Calu3 (cell line): ENCODE data around the gene PLP1. TPM values are rescaled to one million over a fixed set of nuclear protein-coding genes. Genes with fewer than 3 reads are reported as not detected.
A peak's percentile ranks its signal among the peaks of the same experiment; 100 is the strongest.

Experiments used
- Bru-seq: library from RNA; stranded (reverse); fragments of 400-500 nt; gene quantifications from one replicate; lab custom pipeline; 2021; lab: Mats Ljungman, UMichigan
- BruChase-seq, 2 experiments: library from RNA; stranded (reverse); fragments of 400-500 nt; gene quantifications; one replicate each; lab custom pipeline; 2021; lab: Mats Ljungman, UMichigan
- BruUV-seq: library from RNA; stranded (reverse); fragments of 400-500 nt; replicated peaks from 2 replicates; lab custom pipeline; 2021; lab: Mats Ljungman, UMichigan
- CTCF ChIA-PET: fragments of 300-600 bp; sonication (Branson Sonifier 250); formaldehyde crosslinking; loops from one replicate; lab custom pipeline; 2022; ENCODE audit warnings: antibody characterized with exemption; lab: Charles Lee
- DNase-seq: peaks from one replicate; pipeline ENCODE4 v3.0.0; 2022
- H3K27ac Mint-ChIP-seq: one replicate; pipeline ENCODE4 v1.8.0; 2022; ENCODE audit warnings: mixed read lengths; ENCODE audit not compliant: unreplicated experiment
- H3K27me3 Mint-ChIP-seq: one replicate; pipeline ENCODE4 v1.8.0; 2022; ENCODE audit warnings: mixed read lengths; ENCODE audit not compliant: unreplicated experiment
- H3K36me3 Mint-ChIP-seq: one replicate; pipeline ENCODE4 v1.8.0; 2022; ENCODE audit warnings: mild to moderate bottlenecking, moderate library complexity, mixed read lengths; ENCODE audit not compliant: insufficient read depth, unreplicated experiment
- H3K4me1 Mint-ChIP-seq: one replicate; pipeline ENCODE4 v1.8.0; 2022; ENCODE audit warnings: mild to moderate bottlenecking, low read depth, mixed read lengths; ENCODE audit not compliant: unreplicated experiment
- H3K4me3 Mint-ChIP-seq: one replicate; pipeline ENCODE4 v1.8.0; 2022; ENCODE audit warnings: mild to moderate bottlenecking, low read depth, moderate library complexity, mixed read lengths; ENCODE audit not compliant: unreplicated experiment
- H3K9me3 Mint-ChIP-seq: one replicate; pipeline ENCODE4 v1.8.0; 2022; ENCODE audit warnings: low read depth, mixed read lengths; ENCODE audit not compliant: unreplicated experiment
- intact Hi-C: fragments of 100-400 bp; cut with micrococcal nuclease; formaldehyde crosslinking; loops from one replicate; pipeline ENCODE4 v1.10.0; 2022; ENCODE audit not compliant: unreplicated experiment
- long read RNA-seq: library from polyadenylated mRNA; stranded (forward); transcript quantifications from one replicate; pipeline ENCODE4 v2.0.0, GENCODE V29; 2022
- total RNA-seq: library from RNA; stranded (reverse); gene quantifications from 2 replicates; pipeline ENCODE4 v1.2.3, GENCODE V29; 2022
- TF ChIP-seq, protein P1 (sequence below): fragments of 200-600 bp; IDR thresholded peaks from one replicate; pipeline ENCODE4 v1.8.0; 2022; ENCODE audit warnings: antibody characterized with exemption; ENCODE audit not compliant: unreplicated experiment

PLP1 gene, protein sequence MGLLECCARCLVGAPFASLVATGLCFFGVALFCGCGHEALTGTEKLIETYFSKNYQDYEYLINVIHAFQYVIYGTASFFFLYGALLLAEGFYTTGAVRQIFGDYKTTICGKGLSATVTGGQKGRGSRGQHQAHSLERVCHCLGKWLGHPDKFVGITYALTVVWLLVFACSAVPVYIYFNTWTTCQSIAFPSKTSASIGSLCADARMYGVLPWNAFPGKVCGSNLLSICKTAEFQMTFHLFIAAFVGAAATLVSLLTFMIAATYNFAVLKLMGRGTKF
- total RNA-seq (not detected in 2 replicates), Bru-seq, nascent RNA (not detected), BruChase-seq, experiment 1, labeled RNA remaining after a 6-hour chase (percentile 5 among the genes with signal in this experiment), BruChase-seq, experiment 2, labeled RNA remaining after a 2-hour chase (not detected)
- long read RNA-seq = 0 reads

DNA sequence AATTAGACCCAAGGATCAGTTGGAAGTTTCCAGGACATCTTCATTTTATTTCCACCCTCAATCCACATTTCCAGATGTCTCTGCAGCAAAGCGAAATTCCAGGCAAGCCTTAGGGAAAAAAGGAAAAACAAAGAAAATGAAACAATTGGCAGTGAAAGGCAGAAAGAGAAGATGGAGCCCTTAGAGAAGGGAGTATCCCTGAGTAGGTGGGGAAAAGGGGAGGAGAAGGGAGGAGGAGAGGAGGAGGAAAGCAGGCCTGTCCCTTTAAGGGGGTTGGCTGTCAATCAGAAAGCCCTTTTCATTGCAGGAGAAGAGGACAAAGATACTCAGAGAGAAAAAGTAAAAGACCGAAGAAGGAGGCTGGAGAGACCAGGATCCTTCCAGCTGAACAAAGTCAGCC lies at the start of gene PLP1:
TSS of gene PLP1 (plus strand) at position 295 of the 400 bp plus-strand sequence. CDS start 156 bp downstream, outside the sequence.
- CTCF ChIA-PET = no interaction called here
- Mint-ChIP-seq H3K27ac (no peak within 1 kb of the TSS), H3K9me3 (no peaks in the 10 kb centered on the region), H3K4me3 (no peak within 1 kb of the TSS), H3K36me3 (no peaks in the 10 kb centered on the region), H3K4me1 (no peaks in the 10 kb centered on the region), H3K27me3 (peaks cover 88% of the 10 kb centered on the region)
- DNase-seq = no peak
- TF ChIP-seq, protein P1, sequence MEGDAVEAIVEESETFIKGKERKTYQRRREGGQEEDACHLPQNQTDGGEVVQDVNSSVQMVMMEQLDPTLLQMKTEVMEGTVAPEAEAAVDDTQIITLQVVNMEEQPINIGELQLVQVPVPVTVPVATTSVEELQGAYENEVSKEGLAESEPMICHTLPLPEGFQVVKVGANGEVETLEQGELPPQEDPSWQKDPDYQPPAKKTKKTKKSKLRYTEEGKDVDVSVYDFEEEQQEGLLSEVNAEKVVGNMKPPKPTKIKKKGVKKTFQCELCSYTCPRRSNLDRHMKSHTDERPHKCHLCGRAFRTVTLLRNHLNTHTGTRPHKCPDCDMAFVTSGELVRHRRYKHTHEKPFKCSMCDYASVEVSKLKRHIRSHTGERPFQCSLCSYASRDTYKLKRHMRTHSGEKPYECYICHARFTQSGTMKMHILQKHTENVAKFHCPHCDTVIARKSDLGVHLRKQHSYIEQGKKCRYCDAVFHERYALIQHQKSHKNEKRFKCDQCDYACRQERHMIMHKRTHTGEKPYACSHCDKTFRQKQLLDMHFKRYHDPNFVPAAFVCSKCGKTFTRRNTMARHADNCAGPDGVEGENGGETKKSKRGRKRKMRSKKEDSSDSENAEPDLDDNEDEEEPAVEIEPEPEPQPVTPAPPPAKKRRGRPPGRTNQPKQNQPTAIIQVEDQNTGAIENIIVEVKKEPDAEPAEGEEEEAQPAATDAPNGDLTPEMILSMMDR = no peak
- intact Hi-C loops = no loop called here
- no TSS peak for BruUV-seq

DNA sequence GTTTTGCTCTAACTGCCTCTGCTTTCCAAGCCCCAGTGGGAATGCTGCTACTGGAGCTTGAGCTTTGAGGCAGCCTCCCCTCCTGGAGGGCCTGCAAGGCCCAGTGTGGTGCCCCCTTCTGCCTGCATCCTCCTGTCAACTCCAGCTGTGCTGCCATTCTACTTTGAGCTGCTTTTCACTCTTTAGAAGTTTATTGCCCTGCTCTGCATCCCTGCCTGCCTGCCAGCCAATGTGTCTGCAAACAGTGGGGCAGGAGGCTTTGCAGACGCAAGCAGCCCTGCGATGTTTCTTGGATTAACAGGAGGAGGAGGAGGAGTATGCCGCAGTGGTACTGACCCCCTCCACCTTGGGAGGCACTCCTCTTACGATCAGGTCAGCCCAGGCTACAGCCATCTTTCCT lies 49.5 kb upstream of the PLP1 start:
- Mint-ChIP-seq H3K27me3 (peaks cover 99% of the 10 kb centered on the region), H3K27ac (no peak overlapping the region), H3K4me1 (no peaks in the 10 kb centered on the region), H3K36me3 (no peaks in the 10 kb centered on the region), H3K9me3 (no peaks in the 10 kb centered on the region), H3K4me3 (no peak overlapping the region)
- no peak for DNase-seq
- intact Hi-C loops = no loop called here
- CTCF ChIA-PET = interaction anchor here (0.6 kb wide), 1 partner anchor 93 kb away, joined by 3 read pairs; no protein-coding TSS in a partner anchor
- no TSS peak for BruUV-seq
- TF ChIP-seq, protein P1 = no peak

DNA sequence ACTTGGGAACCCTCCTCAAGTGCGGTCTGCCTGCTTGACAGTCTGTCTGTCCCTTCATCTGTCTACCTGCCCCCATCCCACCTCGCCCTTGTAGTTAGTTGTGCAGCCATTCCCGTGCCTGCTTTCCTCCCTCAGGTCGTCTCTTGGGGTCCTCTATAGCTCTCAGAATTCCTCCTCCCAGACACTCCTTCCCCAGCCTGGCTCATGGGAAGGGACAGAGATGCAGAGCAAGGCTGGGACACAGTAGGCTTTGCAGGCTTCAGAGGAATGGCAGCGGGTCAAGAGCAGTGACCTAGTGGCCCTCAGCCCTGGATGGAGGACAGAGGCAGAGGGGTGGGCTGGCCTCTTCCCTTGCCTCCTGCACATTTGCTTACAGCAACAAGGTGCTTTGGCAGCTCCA lies 47.6 kb upstream of the PLP1 start:
- intact Hi-C loops = no loop called here
- Mint-ChIP-seq H3K9me3 (no peaks in the 10 kb centered on the region), H3K27me3 (peaks cover 100% of the 10 kb centered on the region), H3K4me3 (no peak overlapping the region), H3K27ac (no peak overlapping the region), H3K36me3 (no peaks in the 10 kb centered on the region), H3K4me1 (no peaks in the 10 kb centered on the region)
- TF ChIP-seq, protein P1 = no peak
- DNase-seq = no peak
- no TSS peak for BruUV-seq
- CTCF ChIA-PET = interaction anchor here (1.4 kb wide), 1 partner anchor 19 kb away, joined by 4 read pairs; no protein-coding TSS in a partner anchor

DNA sequence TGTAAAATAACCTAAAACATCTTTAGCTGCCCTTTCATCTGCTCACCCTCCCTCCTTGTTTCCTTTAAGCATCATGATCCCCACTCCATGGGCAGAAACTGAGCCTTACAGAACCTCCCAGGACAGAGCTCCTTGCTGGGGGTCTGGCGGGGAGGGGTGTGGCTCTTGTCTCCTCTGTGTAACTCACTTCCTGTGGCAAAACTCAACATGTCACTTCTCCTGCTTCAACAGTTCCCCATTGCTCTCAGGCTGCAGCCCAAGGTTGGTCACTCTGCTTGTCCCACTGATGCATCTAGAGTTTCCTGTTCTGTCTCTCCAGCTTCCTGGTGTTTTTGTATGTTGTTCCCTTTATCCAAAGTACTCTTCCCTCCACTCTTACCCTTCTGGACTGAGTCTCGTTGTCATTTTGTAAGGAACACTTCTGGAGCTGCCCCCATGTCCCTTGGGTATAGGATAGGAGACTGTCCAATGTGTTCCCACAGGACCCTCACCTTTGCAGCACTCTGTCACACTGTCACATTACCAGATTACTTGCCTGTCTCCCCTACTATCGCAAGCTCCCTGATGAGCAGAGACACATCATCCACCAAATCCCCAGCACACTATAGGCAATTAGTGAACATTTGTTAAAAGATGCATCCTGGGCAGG lies 46.4 kb upstream of the PLP1 start:
- no TSS peak for BruUV-seq
- no peaks in the 10 kb centered on the region for H3K9me3 Mint-ChIP-seq
- H3K27me3 Mint-ChIP-seq = peaks cover 97% of the 10 kb centered on the region
- H3K4me1 Mint-ChIP-seq = no peaks in the 10 kb centered on the region
- no peaks in the 10 kb centered on the region for H3K36me3 Mint-ChIP-seq
- TF ChIP-seq, protein P1 = no peak
- CTCF ChIA-PET = no interaction called here
- no peak overlapping the region for H3K4me3 Mint-ChIP-seq
- H3K27ac Mint-ChIP-seq = no peak overlapping the region
- intact Hi-C loops = no loop called here
- DNase-seq = no peak
